Tibial nerve (tissue), 4 donors: ENCODE results near the gene EIF4E.

Experiments used
- EP300 ChIP-seq, 2 donors: sonication (generic); formaldehyde crosslinking; IDR thresholded peaks; one replicate each; pipeline ENCODE4 v1.6.1; 2017; ENCODE audit warnings: antibody characterized with exemption in 2 of 2, mild to moderate bottlenecking in 1 of 2
- TF ChIP-seq, protein P1 (sequence below), 5 experiments: fragments of 200-600 bp in 3 of 5; fragments of 450-650 bp in 2 of 5; sonication (generic) in 3 of 5; IDR thresholded peaks; one replicate each; pipeline ENCODE4 v1.5.1; 2016 to 2019; ENCODE audit warnings: antibody characterized with exemption in 5 of 5, mild to moderate bottlenecking in 3 of 5, moderate library complexity in 2 of 5

DNA sequence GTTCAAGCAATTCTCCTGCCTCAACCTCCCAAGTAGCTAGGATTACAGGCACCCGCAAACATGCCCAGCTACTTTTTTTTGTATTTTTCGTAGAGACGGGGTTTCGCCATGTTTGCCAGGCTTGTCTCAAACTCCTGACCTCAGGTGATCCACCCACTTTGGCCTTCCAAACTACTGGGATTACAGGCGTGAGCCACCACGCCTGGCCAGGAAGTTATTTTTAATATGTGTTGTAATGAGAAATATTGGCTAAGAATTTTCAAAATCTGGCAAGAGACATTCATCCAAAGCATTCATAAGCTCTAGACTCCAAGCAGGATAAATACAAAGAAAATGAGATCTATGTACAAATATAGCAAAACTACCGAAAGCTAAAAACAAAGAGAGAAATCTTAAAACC, 48.6 kb upstream of the EIF4E start:
- TF ChIP-seq, protein P1, sequence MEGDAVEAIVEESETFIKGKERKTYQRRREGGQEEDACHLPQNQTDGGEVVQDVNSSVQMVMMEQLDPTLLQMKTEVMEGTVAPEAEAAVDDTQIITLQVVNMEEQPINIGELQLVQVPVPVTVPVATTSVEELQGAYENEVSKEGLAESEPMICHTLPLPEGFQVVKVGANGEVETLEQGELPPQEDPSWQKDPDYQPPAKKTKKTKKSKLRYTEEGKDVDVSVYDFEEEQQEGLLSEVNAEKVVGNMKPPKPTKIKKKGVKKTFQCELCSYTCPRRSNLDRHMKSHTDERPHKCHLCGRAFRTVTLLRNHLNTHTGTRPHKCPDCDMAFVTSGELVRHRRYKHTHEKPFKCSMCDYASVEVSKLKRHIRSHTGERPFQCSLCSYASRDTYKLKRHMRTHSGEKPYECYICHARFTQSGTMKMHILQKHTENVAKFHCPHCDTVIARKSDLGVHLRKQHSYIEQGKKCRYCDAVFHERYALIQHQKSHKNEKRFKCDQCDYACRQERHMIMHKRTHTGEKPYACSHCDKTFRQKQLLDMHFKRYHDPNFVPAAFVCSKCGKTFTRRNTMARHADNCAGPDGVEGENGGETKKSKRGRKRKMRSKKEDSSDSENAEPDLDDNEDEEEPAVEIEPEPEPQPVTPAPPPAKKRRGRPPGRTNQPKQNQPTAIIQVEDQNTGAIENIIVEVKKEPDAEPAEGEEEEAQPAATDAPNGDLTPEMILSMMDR (IDR thresholded peaks at IDR 0.05), result no peak
- no peak for TF ChIP-seq EP300 (IDR thresholded peaks at IDR 0.05)
